Activated CD8-positive, alpha-beta memory T cell treated with anti-CD3 and anti-CD28 coated beads for 4 hours (primary cell): ENCODE results near the gene PRDM15.

ENCODE experiments used
- DNase-seq, 2 donors: peaks; one replicate each; pipeline ENCODE4 v3.0.0-alpha.2; 2020; ENCODE audit warnings: low read depth in 2 of 2

The PRDM15 gene

GRCh38 chr21:41779659-41780058 lies 99.5 kb downstream of the PRDM15 start:
- no peak for DNase-seq

GRCh38 chr21:41778930-41779600 lies 100.1 kb downstream of the PRDM15 start:
- DNase-seq = no peak

GRCh38 chr21:41777951-41778815 lies 101.0 kb downstream of the PRDM15 start:
- DNase-seq = no peak

- no peak for DNase-seq
Measured at GRCh38 chr21:41776778-41777177, 102.4 kb downstream of the PRDM15 start.

GRCh38 chr21:41775149-41775472 lies 104.0 kb downstream of the PRDM15 start:
- DNase-seq = no peak

- DNase-seq = no peak
Measured at GRCh38 chr21:41774467-41775148, 104.5 kb downstream of the PRDM15 start.

- DNase-seq = no peak
Measured at GRCh38 chr21:41772351-41773080, 106.6 kb downstream of the PRDM15 start.

GRCh38 chr21:41771625-41771945 lies 107.6 kb downstream of the PRDM15 start:
- no peak for DNase-seq

- no peak for DNase-seq
Measured at GRCh38 chr21:41770901-41771624, 108.1 kb downstream of the PRDM15 start.

GRCh38 chr21:41769933-41770332 lies 109.2 kb downstream of the PRDM15 start:
- no peak for DNase-seq

- no peak for DNase-seq
Measured at GRCh38 chr21:41769521-41769920, 109.6 kb downstream of the PRDM15 start.

- no peak for DNase-seq
Measured at GRCh38 chr21:41769111-41769510, 110.0 kb downstream of the PRDM15 start.

GRCh38 chr21:41768437-41769042 lies 110.6 kb downstream of the PRDM15 start:
- no peak for DNase-seq

- DNase-seq = no peak
Measured at GRCh38 chr21:41767606-41768436, 111.3 kb downstream of the PRDM15 start.

GRCh38 chr21:41766883-41767605 lies 112.1 kb downstream of the PRDM15 start, which contains the start of gene RIPK4:
Gene RIPK4, minus strand, starts transcription at chr21:41767052. Its CDS starts 11 bp downstream, at chr21:41767041.
- DNase-seq = peak; percentile 20 to 23

GRCh38 chr21:41765973-41766882 lies 112.9 kb downstream of the PRDM15 start:
- DNase-seq = no peak

- DNase-seq = no peak
Measured at GRCh38 chr21:41765420-41765821, 113.7 kb downstream of the PRDM15 start.
